GM19193 (cell line): ENCODE results near the gene SRD5A1.

Experiments
- POLR2A ChIP-seq: IDR thresholded peaks from 4 replicates; pipeline ENCODE4 v1.6.1; 2011; ENCODE audit not compliant: insufficient read depth, insufficient read length; ENCODE audit errors: extremely low read depth

The SRD5A1 gene

GRCh38 chr5:6659941-6660684 is 26.9 kb downstream of the SRD5A1 start:
- peak; percentile 23 for TF ChIP-seq POLR2A

- no peak for TF ChIP-seq POLR2A
Measured at GRCh38 chr5:6660688-6661087, 27.4 kb downstream of the SRD5A1 start.

- no peak for TF ChIP-seq POLR2A
Measured at GRCh38 chr5:6666762-6667161, 33.5 kb downstream of the SRD5A1 start.

GRCh38 chr5:6667648-6668047 is 34.4 kb downstream of the SRD5A1 start:
- TF ChIP-seq POLR2A = no peak

- no peak for TF ChIP-seq POLR2A
Measured at GRCh38 chr5:6673031-6673430, 39.8 kb downstream of the SRD5A1 start.

GRCh38 chr5:6673963-6674362 is 40.7 kb downstream of the SRD5A1 start:
- TF ChIP-seq POLR2A = no peak

GRCh38 chr5:6674421-6674820 is 41.2 kb downstream of the SRD5A1 start:
- TF ChIP-seq POLR2A = no peak

GRCh38 chr5:6674886-6675285 is 41.6 kb downstream of the SRD5A1 start:
- TF ChIP-seq POLR2A = no peak

- no peak for TF ChIP-seq POLR2A
Measured at GRCh38 chr5:6675784-6676491, 42.7 kb downstream of the SRD5A1 start.

- TF ChIP-seq POLR2A = no peak
Measured at GRCh38 chr5:6676702-6677101, 43.5 kb downstream of the SRD5A1 start.

GRCh38 chr5:6678385-6678784 is 45.1 kb downstream of the SRD5A1 start:
- no peak for TF ChIP-seq POLR2A

GRCh38 chr5:6680922-6681321 is 47.7 kb downstream of the SRD5A1 start:
- no peak for TF ChIP-seq POLR2A

GRCh38 chr5:6681682-6682081 is 48.4 kb downstream of the SRD5A1 start:
- no peak for TF ChIP-seq POLR2A

- TF ChIP-seq POLR2A = no peak
Measured at GRCh38 chr5:6682239-6682638, 49.0 kb downstream of the SRD5A1 start.

- TF ChIP-seq POLR2A = no peak
Measured at GRCh38 chr5:6683241-6683640, 50.0 kb downstream of the SRD5A1 start.

GRCh38 chr5:6684075-6684474 is 50.8 kb downstream of the SRD5A1 start:
- TF ChIP-seq POLR2A = no peak
